ENCODE data around the gene MEMO1.
"Not testable (repeated sequence)": the region's sequence is repeated elsewhere in the genome, so short reads cannot be mapped to it uniquely, and the experiment has no call there.

Gene MEMO1

DNA sequence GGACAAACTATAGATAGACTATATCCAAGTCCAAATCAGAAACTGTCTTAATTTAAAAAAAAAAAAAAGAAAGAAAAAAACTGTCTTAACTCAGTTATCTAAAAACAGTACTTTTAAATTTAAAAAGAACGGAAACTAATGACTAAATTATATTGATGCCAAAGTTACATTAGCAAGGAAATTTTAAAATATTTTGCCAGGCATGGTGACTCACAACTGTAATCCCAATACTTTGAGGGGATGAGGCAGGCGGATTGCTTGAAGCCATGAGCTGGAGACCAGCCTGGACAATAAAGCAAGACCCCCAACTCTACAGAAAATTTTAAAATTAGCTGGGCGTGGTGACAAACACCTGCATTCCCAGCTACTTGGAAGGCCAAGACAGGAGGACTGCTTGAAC, 30.9 kb downstream of the MEMO1 start:
- TF ChIP-seq, protein P1, sequence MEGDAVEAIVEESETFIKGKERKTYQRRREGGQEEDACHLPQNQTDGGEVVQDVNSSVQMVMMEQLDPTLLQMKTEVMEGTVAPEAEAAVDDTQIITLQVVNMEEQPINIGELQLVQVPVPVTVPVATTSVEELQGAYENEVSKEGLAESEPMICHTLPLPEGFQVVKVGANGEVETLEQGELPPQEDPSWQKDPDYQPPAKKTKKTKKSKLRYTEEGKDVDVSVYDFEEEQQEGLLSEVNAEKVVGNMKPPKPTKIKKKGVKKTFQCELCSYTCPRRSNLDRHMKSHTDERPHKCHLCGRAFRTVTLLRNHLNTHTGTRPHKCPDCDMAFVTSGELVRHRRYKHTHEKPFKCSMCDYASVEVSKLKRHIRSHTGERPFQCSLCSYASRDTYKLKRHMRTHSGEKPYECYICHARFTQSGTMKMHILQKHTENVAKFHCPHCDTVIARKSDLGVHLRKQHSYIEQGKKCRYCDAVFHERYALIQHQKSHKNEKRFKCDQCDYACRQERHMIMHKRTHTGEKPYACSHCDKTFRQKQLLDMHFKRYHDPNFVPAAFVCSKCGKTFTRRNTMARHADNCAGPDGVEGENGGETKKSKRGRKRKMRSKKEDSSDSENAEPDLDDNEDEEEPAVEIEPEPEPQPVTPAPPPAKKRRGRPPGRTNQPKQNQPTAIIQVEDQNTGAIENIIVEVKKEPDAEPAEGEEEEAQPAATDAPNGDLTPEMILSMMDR (IDR thresholded peaks at IDR 0.05; ENCODE audit: control insufficient read depth, extremely low read depth, insufficient read depth) = no peak
- H3K4me3 ChIP-seq (ENCODE audit: low read depth, low read length) = no peak overlapping the region
- no peak for DNase-seq (ENCODE audit: low read depth)

DNA sequence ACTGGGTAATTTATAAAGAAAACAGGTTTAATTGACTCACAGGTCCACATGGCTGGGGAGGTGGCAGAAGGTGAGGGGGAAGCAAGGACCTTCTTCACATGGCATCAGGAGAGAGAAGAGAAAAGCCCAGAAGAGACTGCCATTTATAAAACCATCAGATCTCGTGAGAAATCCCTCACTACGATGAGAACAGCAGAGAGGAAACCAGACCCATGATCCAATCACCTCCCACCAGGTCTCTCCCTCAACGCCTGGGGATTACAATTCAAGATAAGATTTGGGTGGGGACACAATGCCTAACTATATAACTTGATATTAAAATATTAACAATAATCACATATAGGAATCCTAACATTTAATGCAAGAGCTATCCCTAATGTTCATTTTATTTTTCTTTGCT, 31.8 kb downstream of the MEMO1 start:
- TF ChIP-seq, protein P1 (IDR thresholded peaks at IDR 0.05; ENCODE audit: control insufficient read depth, extremely low read depth, insufficient read depth) = no peak
- no peak for DNase-seq (ENCODE audit: low read depth)
- no peak overlapping the region for H3K4me3 ChIP-seq (ENCODE audit: low read depth, low read length)

DNA sequence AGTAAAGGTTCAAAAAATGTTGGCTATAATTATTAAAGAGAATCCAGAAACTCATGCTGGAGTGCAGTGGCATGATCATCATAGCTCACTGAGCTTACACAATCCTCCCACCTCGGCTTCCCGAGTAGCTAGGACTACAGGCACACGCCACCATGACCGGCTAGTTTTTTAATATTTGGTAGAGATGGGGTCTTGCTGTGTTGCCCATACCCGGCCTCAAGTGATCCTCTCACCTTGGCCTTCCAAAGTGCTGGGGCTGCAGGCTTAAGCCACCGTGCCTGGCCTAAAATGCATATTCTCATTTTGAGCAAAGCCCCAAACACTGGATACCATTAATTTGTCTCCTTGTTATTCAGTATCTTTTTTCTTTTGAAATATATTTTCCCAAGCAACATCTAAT, 32.4 kb downstream of the MEMO1 start:
- TF ChIP-seq, protein P1 (IDR thresholded peaks at IDR 0.05; ENCODE audit: control insufficient read depth, extremely low read depth, insufficient read depth) = no peak
- no peak overlapping the region for H3K4me3 ChIP-seq (ENCODE audit: low read depth, low read length)
- DNase-seq (ENCODE audit: low read depth) = no peak

DNA sequence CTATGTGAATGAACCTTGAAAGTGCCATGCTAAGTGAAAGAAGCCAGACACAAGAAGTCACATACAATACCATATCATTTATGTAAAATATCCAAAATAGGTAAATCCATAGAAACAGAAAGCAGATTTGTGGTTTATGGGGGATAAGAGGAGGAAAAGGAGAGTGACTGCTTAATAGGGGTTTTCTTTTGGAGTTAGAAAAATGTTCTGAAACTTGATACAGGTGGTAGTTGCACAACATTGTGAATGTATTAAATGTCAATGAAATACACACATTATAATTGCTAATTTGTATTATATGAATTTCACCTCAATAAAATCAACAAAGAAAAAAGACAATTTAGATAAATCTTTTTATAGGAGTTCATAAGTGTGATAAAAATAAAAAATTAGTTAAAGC, 37.1 kb downstream of the MEMO1 start:
- no peak overlapping the region for H3K4me3 ChIP-seq (ENCODE audit: low read depth, low read length)
- no peak for DNase-seq (ENCODE audit: low read depth)
- TF ChIP-seq, protein P1 (IDR thresholded peaks at IDR 0.05; ENCODE audit: control insufficient read depth, extremely low read depth, insufficient read depth) = no peak

GRCh38 chr2:31972059-31972458, 38.7 kb downstream of the MEMO1 start:
- TF ChIP-seq, protein P1 (IDR thresholded peaks at IDR 0.05; ENCODE audit: control insufficient read depth, extremely low read depth, insufficient read depth) = no peak
- no peak for DNase-seq (ENCODE audit: low read depth)
- H3K4me3 ChIP-seq (ENCODE audit: low read depth, low read length) = no peak overlapping the region

DNA sequence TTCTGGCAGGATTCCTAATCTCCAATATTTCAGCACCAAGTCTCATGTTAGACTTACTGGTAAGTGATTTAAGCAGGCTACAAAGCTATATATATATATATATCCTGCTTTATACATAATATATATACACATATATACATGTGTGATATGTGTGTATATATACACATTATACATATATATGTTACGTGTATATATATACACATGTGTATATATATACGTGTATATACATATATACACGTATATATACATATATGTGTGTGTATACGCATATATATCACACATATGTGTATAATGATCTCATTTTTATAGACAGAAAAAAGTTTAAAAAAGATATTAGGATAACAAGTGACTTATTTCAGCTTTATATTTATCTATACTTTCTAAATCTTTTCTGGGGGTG, 41.6 kb downstream of the MEMO1 start:
- TF ChIP-seq, protein P1 (IDR thresholded peaks at IDR 0.05; ENCODE audit: control insufficient read depth, extremely low read depth, insufficient read depth) = no peak
- H3K4me3 ChIP-seq (ENCODE audit: low read depth, low read length) = no peak overlapping the region
- DNase-seq (ENCODE audit: low read depth) = no peak

DNA sequence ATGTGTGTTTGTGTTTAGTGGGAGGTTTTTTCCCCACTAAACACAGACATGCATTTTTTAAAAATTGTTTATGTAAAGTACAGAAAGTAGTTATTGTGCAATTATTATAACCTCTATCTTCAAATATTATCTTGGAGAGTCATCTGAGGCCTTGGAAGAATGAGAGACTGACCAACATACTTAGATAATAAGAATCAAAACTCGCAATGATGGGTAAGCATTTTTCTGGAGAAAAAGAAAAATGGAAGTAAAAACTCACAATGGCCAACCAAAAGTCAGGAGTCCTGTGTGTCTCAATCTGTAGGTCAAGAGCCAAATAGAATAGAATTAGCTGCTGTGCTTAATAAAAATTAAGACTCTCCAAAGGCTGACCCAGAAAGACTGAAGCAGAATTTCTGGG, 43.0 kb downstream of the MEMO1 start:
- no peak overlapping the region for H3K4me3 ChIP-seq (ENCODE audit: low read depth, low read length)
- DNase-seq (ENCODE audit: low read depth) = no peak
- TF ChIP-seq, protein P1 (IDR thresholded peaks at IDR 0.05; ENCODE audit: control insufficient read depth, extremely low read depth, insufficient read depth) = no peak

GRCh38 chr2:31966402-31966801, 44.4 kb downstream of the MEMO1 start:
- not testable (repeated sequence) for DNase-seq (ENCODE audit: low read depth); H3K4me3 ChIP-seq (ENCODE audit: low read depth, low read length)

Data from LNCaP clone FGC (cell line).